IMR-90 (cell line): ENCODE measurements around the gene QPRT. TPM values are rescaled to one million over a fixed set of nuclear protein-coding genes. Genes with fewer than 3 reads are reported as not detected.

Experiments used
- ATAC-seq: fragments of 200-7000 bp; cut with Tn5 transposase; 2 replicates; pipeline ENCODE4 v1.9.1; 2020; ENCODE audit warnings: low read depth, mild to moderate bottlenecking, moderate library complexity
- BruUV-seq: library from RNA; stranded (reverse); fragments of 400-500 nt; replicated peaks from 2 replicates; lab custom pipeline; 2021; lab: Mats Ljungman, UMichigan
- CTCF ChIA-PET: fragments of 300-600 bp; formaldehyde crosslinking; extraction: SDS; loops from one replicate; lab custom pipeline; 2021; ENCODE audit warnings: antibody characterized with exemption; lab: Yijun Ruan, JAX
- POLR2A ChIA-PET: fragments of 300-600 bp; sonication (Branson Sonifier 250); formaldehyde crosslinking; loops from one replicate; lab custom pipeline; 2022; ENCODE audit warnings: antibody characterized with exemption; ENCODE audit not compliant: unreplicated experiment; lab: Charles Lee
- DNase-seq: peaks from one replicate; pipeline ENCODE4 v3.0.0; 2013
- H2AFZ ChIP-seq: replicated peaks from 2 replicates; pipeline ENCODE3; 2013; ENCODE audit warnings: low read length, mild to moderate bottlenecking; ENCODE audit not compliant: poor library complexity
- H2AK5ac ChIP-seq: 2 replicates; pipeline ENCODE4 v1.6.1; 2013; ENCODE audit warnings: low read depth, low read length, inconsistent platforms
- H2AK9ac ChIP-seq: replicated peaks from 2 replicates; pipeline ENCODE3; 2013; ENCODE audit warnings: mild to moderate bottlenecking, low read depth, low read length, moderate library complexity; ENCODE audit not compliant: poor library complexity
- H2BK120ac ChIP-seq: 2 replicates; pipeline ENCODE4 v1.6.1; 2013; ENCODE audit warnings: low read depth, low read length, inconsistent platforms
- H2BK15ac ChIP-seq: 3 replicates; pipeline ENCODE4 v1.6.1; 2013; ENCODE audit warnings: low read depth, low read length, inconsistent platforms
- H2BK20ac ChIP-seq: 2 replicates; pipeline ENCODE4 v1.6.1; 2013; ENCODE audit warnings: low read depth, mild to moderate bottlenecking, inconsistent platforms, low read length, moderate library complexity
- H2BK5ac ChIP-seq: 2 replicates; pipeline ENCODE4 v1.6.1; 2013; ENCODE audit warnings: mild to moderate bottlenecking, low read depth, low read length, inconsistent platforms; ENCODE audit not compliant: poor library complexity, severe bottlenecking
- H3K14ac ChIP-seq: replicated peaks from 2 replicates; pipeline ENCODE4 v1.6.1; 2013; ENCODE audit warnings: low read depth, low read length, inconsistent platforms
- H3K18ac ChIP-seq: 2 replicates; pipeline ENCODE4 v1.6.1; 2013; ENCODE audit warnings: low read depth, low read length, control low read depth
- H3K23ac ChIP-seq: 2 replicates; pipeline ENCODE4 v1.6.1; 2013; ENCODE audit warnings: low read depth, low read length, inconsistent platforms
- H3K27ac ChIP-seq: 2 replicates; pipeline ENCODE4 v1.5.1; 2013; ENCODE audit warnings: mild to moderate bottlenecking, control low read depth, low read length; ENCODE audit not compliant: insufficient read depth
- H3K27me3 ChIP-seq: 2 replicates; pipeline ENCODE4 v1.6.1; 2013; ENCODE audit warnings: low read length; ENCODE audit not compliant: control insufficient read depth, insufficient read depth
- H3K36me3 ChIP-seq: 2 replicates; pipeline ENCODE4 v1.6.1; 2013; ENCODE audit warnings: low read length, mixed read lengths; ENCODE audit not compliant: control insufficient read depth, insufficient read depth
- H3K4ac ChIP-seq: 2 replicates; pipeline ENCODE4 v1.6.1; 2013; ENCODE audit warnings: low read depth, low read length, inconsistent platforms
- H3K4me1 ChIP-seq: 2 replicates; pipeline ENCODE4 v1.6.1; 2013; ENCODE audit warnings: low read length, mixed read lengths; ENCODE audit not compliant: control insufficient read depth, insufficient read depth
- H3K4me2 ChIP-seq: 2 replicates; pipeline ENCODE4 v1.6.1; 2013; ENCODE audit warnings: low read depth, mild to moderate bottlenecking, control low read depth, low read length, moderate library complexity
- H3K4me3 ChIP-seq: 2 replicates; pipeline ENCODE4 v1.5.1; 2013; ENCODE audit warnings: low read depth, mild to moderate bottlenecking, control low read depth, low read length, moderate library complexity; ENCODE audit not compliant: insufficient read depth
- H3K56ac ChIP-seq: 2 replicates; pipeline ENCODE4 v1.6.1; 2013; ENCODE audit warnings: low read length, inconsistent platforms; ENCODE audit not compliant: insufficient read depth; ENCODE audit errors: extremely low read depth
- H3K79me1 ChIP-seq, 2 experiments: 2 replicates each; pipeline ENCODE4 v1.6.1; 2013; ENCODE audit warnings: low read length in 2 of 2, inconsistent platforms in 1 of 2, low read depth in 1 of 2
- H3K9ac ChIP-seq: 2 replicates; pipeline ENCODE4 v1.6.1; 2013; ENCODE audit warnings: low read depth, low read length, control low read depth
- H3K9me1 ChIP-seq: 2 replicates; pipeline ENCODE4 v1.6.1; 2013; ENCODE audit warnings: low read length, inconsistent platforms; ENCODE audit not compliant: insufficient read depth
- H3K9me3 ChIP-seq: 2 replicates; pipeline ENCODE4 v1.6.1; 2013; ENCODE audit warnings: low read length; ENCODE audit not compliant: control insufficient read depth, insufficient read depth
- H4K20me1 ChIP-seq: 2 replicates; pipeline ENCODE4 v1.6.1; 2013; ENCODE audit warnings: low read length, inconsistent platforms; ENCODE audit not compliant: insufficient read depth
- H4K5ac ChIP-seq: 2 replicates; pipeline ENCODE4 v1.6.1; 2013; ENCODE audit warnings: mild to moderate bottlenecking, low read depth, low read length, control low read depth
- H4K8ac ChIP-seq, 2 experiments: 2 replicates each; pipeline ENCODE4 v1.6.1; 2013; ENCODE audit warnings: low read depth in 2 of 2, low read length in 2 of 2, control low read depth in 1 of 2, inconsistent platforms in 1 of 2
- H4K91ac ChIP-seq: 2 replicates; pipeline ENCODE4 v1.6.1; 2013; ENCODE audit warnings: low read depth, low read length, inconsistent platforms; ENCODE audit not compliant: insufficient read depth
- BHLHE40 ChIP-seq: fragments of 150-350 bp; IDR thresholded peaks from 2 replicates; pipeline ENCODE4 v1.6.1; 2016; ENCODE audit warnings: mild to moderate bottlenecking, low read depth, low read length
- CEBPB ChIP-seq: IDR thresholded peaks from 2 replicates; pipeline ENCODE4 v1.6.1; 2012; ENCODE audit warnings: low read depth, low read length, improper control_type of control experiment
- CHD1 ChIP-seq: IDR thresholded peaks from 2 replicates; pipeline ENCODE4 v1.6.1; 2012; ENCODE audit warnings: low read depth, low read length, improper control_type of control experiment
- ELK1 ChIP-seq: fragments of 150-350 bp; IDR thresholded peaks from 2 replicates; pipeline ENCODE4 v1.6.1; 2016; ENCODE audit warnings: low read depth, mild to moderate bottlenecking, low read length, moderate library complexity, borderline replicate concordance
- MAFK ChIP-seq: IDR thresholded peaks from 2 replicates; pipeline ENCODE4 v1.6.1; 2012; ENCODE audit warnings: low read depth, low read length, improper control_type of control experiment
- MAZ ChIP-seq: IDR thresholded peaks from 2 replicates; pipeline ENCODE4 v1.6.1; 2012; ENCODE audit warnings: low read depth, mild to moderate bottlenecking, low read length, improper control_type of control experiment, moderate library complexity, borderline replicate concordance
- MXI1 ChIP-seq: IDR thresholded peaks from 2 replicates; pipeline ENCODE4 v1.6.1; 2012; ENCODE audit warnings: low read depth, mild to moderate bottlenecking, low read length, moderate library complexity, borderline replicate concordance
- NFE2L2 ChIP-seq: fragments of 150-350 bp; IDR thresholded peaks from 2 replicates; pipeline ENCODE4 v1.6.1; 2016; ENCODE audit warnings: low read depth, mild to moderate bottlenecking, low read length
- POLR2A ChIP-seq: IDR thresholded peaks from 2 replicates; pipeline ENCODE4 v1.6.1; 2012; ENCODE audit warnings: mild to moderate bottlenecking, low read depth, low read length
- RCOR1 ChIP-seq: IDR thresholded peaks from 2 replicates; pipeline ENCODE4 v1.6.1; 2012; ENCODE audit warnings: mild to moderate bottlenecking, low read length, improper control_type of control experiment; ENCODE audit not compliant: insufficient replicate concordance
- RFX5 ChIP-seq: IDR thresholded peaks from 2 replicates; pipeline ENCODE4 v1.8.0; 2012; ENCODE audit warnings: low read depth, mild to moderate bottlenecking, low read length, moderate library complexity
- SMC3 ChIP-seq: fragments of 150-350 bp; IDR thresholded peaks from 2 replicates; pipeline ENCODE4 v1.6.1; 2016; ENCODE audit warnings: low read depth, mild to moderate bottlenecking, antibody characterized with exemption, low read length, moderate library complexity
- USF2 ChIP-seq: fragments of 150-350 bp; IDR thresholded peaks from 2 replicates; pipeline ENCODE4 v1.6.1; 2017; ENCODE audit warnings: mild to moderate bottlenecking, antibody characterized with exemption, low read length, low read depth
- WGBS, 2 experiments: methylation state at CpG; one replicate each; pipeline versions ENCODE4 v1.1.5 to v1.1.7; 2013; ENCODE audit warnings: missing lambda C conversion rate in 2 of 2; ENCODE audit not compliant: insufficient read length in 1 of 2; ENCODE audit errors: extremely low coverage in 2 of 2; 5-methylcytosine and 5-hydroxymethylcytosine counted together
- dilution Hi-C: fragments of 300-500 bp; cut with HindIII; formaldehyde crosslinking; loops from one replicate; pipeline ENCODE4 v1.14.3; 2018; ENCODE audit warnings: low sequenced_read_pairs; ENCODE audit not compliant: unreplicated experiment
- in situ Hi-C: fragments of 300-500 bp; cut with MboI; formaldehyde crosslinking; loops from 3 replicates; pipeline ENCODE4 v1.14.3; 2019; ENCODE audit warnings: low sequenced_read_pairs, inconsistent platforms, mixed read lengths
- intact Hi-C: fragments of 100-400 bp; cut with micrococcal nuclease; formaldehyde crosslinking; loops from 2 replicates; pipeline ENCODE4 v1.10.0; 2022
- polyA plus RNA-seq, 3 experiments: library from polyadenylated mRNA; depleted of rRNA; stranded (reverse); fragments of >200 nt; gene quantifications; 2 replicates each; pipeline ENCODE4 v1.2.3, GENCODE V29; 2012; ENCODE audit warnings: low replicate concordance in 1 of 3
- total RNA-seq: library from RNA; depleted of rRNA; stranded (reverse); fragments of >200 nt; gene quantifications from 2 replicates; pipeline ENCODE4 v1.2.3, GENCODE V29; 2012
- TF ChIP-seq, protein P1 (sequence below): conservative IDR thresholded peaks from 2 replicates; pipeline ENCODE4 v1.5.1; 2012; ENCODE audit warnings: mild to moderate bottlenecking, low read depth, low read length, improper control_type of control experiment

Gene QPRT
- total and polyA plus RNA-seq, 2 of the 4 experiments (the other 2 are of a cell fraction), result 3.4 to 6.3 TPM

GRCh38 chr16:29745121-29745852 lies 66.3 kb downstream of the QPRT start:
- Histone ChIP-seq H2BK120ac (no peak overlapping the region), H4K5ac (no peak overlapping the region), H3K36me3 (no peaks in the 10 kb centered on the region), H3K27ac (no peak overlapping the region), H2AK9ac (no peak overlapping the region), H3K9me3 (no peaks in the 10 kb centered on the region), H3K4me1 (no peaks in the 10 kb centered on the region), H4K20me1 (no peaks in the 10 kb centered on the region), H4K91ac (no peak overlapping the region), H2BK15ac (no peak overlapping the region), H3K4ac (no peak overlapping the region), H3K4me3 (no peak overlapping the region), H3K79me1 (no peaks in the 10 kb centered on the region), H3K56ac (no peak overlapping the region), H3K27me3 (peaks cover 24% of the 10 kb centered on the region), H3K14ac (no peak overlapping the region), H3K18ac (no peak overlapping the region), H3K4me2 (no peak overlapping the region), H2BK5ac (no peak overlapping the region), H4K8ac (no peak overlapping the region), H3K9me1 (no peaks in the 10 kb centered on the region), H2BK20ac (no peak overlapping the region), H2AFZ (no peak overlapping the region), H3K9ac (no peak overlapping the region), H3K23ac (no peak overlapping the region), H2AK5ac (no peak overlapping the region)
- in situ Hi-C loops (no loop called here), dilution Hi-C loops (no loop called here), intact Hi-C loops (no loop called here)
- no peak for DNase-seq
- WGBS, 2 experiments, result 60% methylated on average over 10 of the region's 16 CpGs; no CpG with 5 or more reads in 1 of the 2 experiments
- CTCF ChIA-PET, result no interaction called here
- TF ChIP-seq MAZ, result no peak
- no peak for TF ChIP-seq RCOR1
- TF ChIP-seq NFE2L2, result no peak
- TF ChIP-seq, protein P1, sequence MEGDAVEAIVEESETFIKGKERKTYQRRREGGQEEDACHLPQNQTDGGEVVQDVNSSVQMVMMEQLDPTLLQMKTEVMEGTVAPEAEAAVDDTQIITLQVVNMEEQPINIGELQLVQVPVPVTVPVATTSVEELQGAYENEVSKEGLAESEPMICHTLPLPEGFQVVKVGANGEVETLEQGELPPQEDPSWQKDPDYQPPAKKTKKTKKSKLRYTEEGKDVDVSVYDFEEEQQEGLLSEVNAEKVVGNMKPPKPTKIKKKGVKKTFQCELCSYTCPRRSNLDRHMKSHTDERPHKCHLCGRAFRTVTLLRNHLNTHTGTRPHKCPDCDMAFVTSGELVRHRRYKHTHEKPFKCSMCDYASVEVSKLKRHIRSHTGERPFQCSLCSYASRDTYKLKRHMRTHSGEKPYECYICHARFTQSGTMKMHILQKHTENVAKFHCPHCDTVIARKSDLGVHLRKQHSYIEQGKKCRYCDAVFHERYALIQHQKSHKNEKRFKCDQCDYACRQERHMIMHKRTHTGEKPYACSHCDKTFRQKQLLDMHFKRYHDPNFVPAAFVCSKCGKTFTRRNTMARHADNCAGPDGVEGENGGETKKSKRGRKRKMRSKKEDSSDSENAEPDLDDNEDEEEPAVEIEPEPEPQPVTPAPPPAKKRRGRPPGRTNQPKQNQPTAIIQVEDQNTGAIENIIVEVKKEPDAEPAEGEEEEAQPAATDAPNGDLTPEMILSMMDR, result no peak
- TF ChIP-seq BHLHE40, result no peak
- no peak for TF ChIP-seq CHD1
- TF ChIP-seq SMC3, result no peak
- no peak for TF ChIP-seq POLR2A
- no peak for TF ChIP-seq RFX5
- TF ChIP-seq ELK1, result no peak
- no peak for TF ChIP-seq MXI1
- TF ChIP-seq CEBPB, result no peak
- TF ChIP-seq USF2, result no peak
- no peak for TF ChIP-seq MAFK
- no TSS peak for BruUV-seq
- POLR2A ChIA-PET, result no interaction called here
- no peak for ATAC-seq
